D721Med (cell line): ENCODE data around the gene SYNC.
"Not testable (repeated sequence)": the region's sequence is repeated elsewhere in the genome, so short reads cannot be mapped to it uniquely, and the experiment has no call there.

Experiments
- DNase-seq: peaks from one replicate; pipeline ENCODE4 v3.0.0; 2011; ENCODE audit warnings: low spot score; ENCODE audit not compliant: insufficient read length
- FAIRE-seq: peaks from 2 replicates; lab custom pipeline; 2011; peaks lifted over from hg19 to GRCh38; lab: Jason Lieb, UNC
- TF ChIP-seq, protein P1 (sequence below): IDR thresholded peaks from 2 replicates; pipeline ENCODE4 v1.5.1; 2012; ENCODE audit warnings: mild to moderate bottlenecking, control low read depth; ENCODE audit not compliant: insufficient read depth; ENCODE audit errors: missing control alignments

SYNC gene

DNA sequence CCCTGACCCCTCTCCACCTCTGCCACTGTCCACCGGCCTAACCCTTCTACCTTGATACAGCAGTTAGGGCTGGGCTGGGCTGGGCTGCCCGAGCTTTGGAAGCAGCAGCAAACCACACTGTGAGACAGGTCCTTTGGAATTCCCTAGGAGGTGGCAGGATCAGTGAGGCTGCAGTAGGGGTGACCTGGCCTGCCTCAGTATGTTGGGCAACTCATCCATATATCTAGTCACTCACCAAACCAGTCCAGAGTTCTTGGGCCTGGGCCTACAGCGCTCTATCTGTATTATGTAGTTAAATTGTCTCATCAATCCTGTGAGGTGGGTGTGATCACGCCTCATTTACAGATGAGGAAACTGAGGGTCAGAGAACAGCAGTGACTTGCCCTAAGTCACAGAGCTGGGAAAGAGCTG, 13.3 kb upstream of the SYNC start:
- DNase-seq (no peak), FAIRE-seq (no peak)
- TF ChIP-seq, protein P1, sequence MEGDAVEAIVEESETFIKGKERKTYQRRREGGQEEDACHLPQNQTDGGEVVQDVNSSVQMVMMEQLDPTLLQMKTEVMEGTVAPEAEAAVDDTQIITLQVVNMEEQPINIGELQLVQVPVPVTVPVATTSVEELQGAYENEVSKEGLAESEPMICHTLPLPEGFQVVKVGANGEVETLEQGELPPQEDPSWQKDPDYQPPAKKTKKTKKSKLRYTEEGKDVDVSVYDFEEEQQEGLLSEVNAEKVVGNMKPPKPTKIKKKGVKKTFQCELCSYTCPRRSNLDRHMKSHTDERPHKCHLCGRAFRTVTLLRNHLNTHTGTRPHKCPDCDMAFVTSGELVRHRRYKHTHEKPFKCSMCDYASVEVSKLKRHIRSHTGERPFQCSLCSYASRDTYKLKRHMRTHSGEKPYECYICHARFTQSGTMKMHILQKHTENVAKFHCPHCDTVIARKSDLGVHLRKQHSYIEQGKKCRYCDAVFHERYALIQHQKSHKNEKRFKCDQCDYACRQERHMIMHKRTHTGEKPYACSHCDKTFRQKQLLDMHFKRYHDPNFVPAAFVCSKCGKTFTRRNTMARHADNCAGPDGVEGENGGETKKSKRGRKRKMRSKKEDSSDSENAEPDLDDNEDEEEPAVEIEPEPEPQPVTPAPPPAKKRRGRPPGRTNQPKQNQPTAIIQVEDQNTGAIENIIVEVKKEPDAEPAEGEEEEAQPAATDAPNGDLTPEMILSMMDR = no peak

DNA sequence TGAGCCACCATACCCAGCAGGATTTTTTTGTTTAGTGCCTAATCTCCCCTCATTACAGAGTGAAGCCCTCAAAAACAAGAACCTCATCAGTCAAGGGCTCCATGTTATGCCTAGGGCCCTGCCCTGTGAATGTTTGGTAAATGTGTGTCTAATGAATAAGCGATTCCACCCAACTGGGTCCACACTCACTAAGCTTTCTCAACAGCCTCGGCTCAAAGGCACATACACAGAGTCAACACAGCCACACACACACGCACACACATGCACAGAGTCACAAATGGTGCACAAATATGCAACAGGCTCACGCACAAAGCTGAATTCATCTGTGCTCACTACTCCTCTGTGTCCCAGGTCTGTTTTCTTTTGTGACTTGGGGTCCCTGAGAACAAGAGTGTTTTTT, 11.7 kb upstream of the SYNC start:
- DNase-seq = no peak
- no peak for FAIRE-seq
- TF ChIP-seq, protein P1 = no peak

DNA sequence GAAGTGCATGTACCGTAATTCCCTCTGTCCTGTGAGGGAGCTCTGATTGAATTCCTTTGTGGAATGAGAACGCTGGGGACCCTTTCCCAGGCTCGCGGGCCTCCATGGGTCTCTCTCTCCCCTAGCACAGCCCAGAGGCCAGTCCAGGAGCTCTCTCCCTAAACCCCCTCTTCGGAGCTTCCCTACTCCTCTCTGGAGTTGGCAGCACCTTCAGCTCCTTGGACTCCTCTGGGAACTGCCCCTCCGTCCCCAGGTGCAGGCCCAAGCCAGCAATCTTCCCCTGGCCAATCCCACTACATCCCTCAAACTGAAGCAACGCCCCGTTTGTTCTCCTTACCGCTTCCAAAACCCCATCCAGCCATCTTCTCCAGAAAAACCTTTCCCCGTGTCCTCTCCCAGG, 10.5 kb upstream of the SYNC start:
- FAIRE-seq (no peak), DNase-seq (no peak)
- TF ChIP-seq, protein P1 = no peak

DNA sequence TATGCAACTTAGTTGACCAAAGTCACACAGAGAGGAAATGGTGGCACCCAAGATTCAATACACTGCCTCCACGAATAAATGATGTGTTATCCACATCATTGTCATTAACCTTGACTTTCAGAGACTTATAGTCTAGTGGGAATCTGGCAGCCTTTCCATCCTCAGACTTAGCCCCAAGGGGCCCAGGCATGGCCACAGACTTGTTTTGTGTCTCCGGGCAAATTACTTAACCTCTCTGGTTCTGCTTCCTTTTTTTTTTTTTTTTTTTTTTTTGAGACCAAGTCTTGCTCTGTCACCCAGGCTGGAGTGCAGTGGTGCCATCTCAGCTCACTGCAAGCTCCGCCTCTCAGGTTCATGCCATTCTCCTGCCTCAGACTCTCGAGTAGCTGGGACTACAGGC, 8.7 kb upstream of the SYNC start:
- not testable (repeated sequence) for DNase-seq, FAIRE-seq

DNA sequence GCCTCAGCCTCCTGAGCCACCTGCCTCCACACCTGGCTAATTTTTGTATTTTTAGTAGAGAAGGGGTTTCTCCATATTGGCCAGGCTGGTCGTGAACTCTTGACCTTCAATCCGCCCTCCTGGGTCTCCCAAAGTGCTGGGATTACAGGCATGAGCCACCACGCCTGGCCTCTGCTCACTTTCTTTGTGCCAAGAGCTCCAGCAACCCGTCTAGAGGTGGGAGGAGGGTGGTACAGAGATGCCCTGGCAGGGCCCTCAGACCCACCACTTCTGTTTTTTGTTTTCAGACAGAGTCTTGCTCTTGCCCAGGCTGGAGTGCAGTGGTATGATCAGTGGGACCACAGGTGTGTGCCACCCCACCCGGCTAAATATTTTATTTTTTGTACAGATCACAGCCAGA, 6.9 kb upstream of the SYNC start:
- no peak for FAIRE-seq
- no peak for DNase-seq
- TF ChIP-seq, protein P1 = no peak

DNA sequence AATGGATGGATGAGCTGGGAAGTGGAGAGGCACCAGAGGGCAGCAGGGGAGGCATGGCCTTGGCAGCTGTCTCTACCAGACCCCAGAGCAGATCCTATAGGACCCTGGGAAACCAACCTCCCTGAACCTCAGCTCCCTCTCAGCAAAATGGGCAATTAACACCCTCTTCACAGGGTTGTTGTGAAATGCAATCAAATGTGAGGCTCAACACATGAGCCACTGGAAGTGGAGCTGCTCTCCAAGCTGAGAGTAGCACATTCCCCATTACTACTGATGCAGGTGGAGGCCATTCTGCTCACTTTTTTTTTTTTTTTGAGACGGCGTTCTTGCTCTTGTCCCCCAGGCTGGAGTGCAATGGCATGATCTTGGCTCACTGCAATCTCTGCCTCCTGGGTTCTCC, 6.5 kb upstream of the SYNC start:
- no peak for FAIRE-seq
- TF ChIP-seq, protein P1 = no peak
- DNase-seq = no peak

DNA sequence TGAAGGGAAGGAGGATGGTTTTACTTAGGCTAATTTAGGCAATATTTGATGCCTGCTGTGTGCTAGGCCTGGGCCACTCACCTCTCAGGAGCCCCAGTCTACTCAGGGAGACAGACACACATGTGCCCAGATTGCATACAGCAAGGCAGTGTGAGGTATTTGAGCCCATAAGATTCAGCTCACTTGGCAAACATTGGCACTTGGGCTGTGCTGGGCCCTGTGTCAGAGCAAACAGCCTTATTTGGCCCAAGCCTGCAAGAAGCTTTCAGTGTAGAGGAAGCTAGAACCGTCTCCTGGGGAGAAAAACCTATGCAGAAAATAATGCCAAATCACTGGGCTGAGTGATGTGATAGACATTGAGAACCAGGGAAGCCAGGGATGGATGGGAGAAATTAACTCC, 3.9 kb upstream of the SYNC start:
- FAIRE-seq (no peak), DNase-seq (no peak)
- TF ChIP-seq, protein P1 = no peak

DNA sequence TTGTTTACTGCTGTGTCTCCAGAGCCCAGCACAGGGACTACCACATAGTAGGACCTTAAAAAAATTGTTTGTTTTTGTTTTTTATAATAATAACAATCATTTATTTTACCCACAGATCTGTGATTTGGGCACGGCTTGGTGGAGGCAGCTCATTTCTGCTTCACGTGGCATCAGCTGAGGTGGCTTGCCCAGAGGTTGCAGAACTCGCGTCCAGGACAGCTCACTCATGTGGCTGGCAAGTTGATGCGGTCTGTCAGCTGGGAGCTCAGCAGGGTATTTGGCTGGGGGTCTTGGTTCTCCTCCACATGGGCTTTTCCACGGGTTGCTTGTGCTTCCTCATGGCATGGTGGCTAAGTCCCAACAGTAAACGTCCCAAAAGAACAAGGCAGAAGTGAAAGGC, 2.9 kb upstream of the SYNC start:
- FAIRE-seq (no peak), DNase-seq (no peak)
- TF ChIP-seq, protein P1 = no peak
